Esophagus squamous epithelium (tissue), 4 donors: Measurements from ENCODE around the gene CTNNA3.

Experiments
- CTCF ChIP-seq, 6 experiments: fragments of 450-650 bp in 4 of 6; fragments of 200-600 bp in 2 of 6; sonication (generic) in 2 of 6; IDR thresholded peaks; one replicate each; pipeline ENCODE4 v1.5.1; 2016 to 2019; ENCODE audit warnings: antibody characterized with exemption in 6 of 6, mild to moderate bottlenecking in 4 of 6, moderate library complexity in 4 of 6
- POLR2A ChIP-seq, 4 donors: fragments of 450-650 bp; IDR thresholded peaks; one replicate each; pipeline ENCODE4 v1.6.1; 2017; ENCODE audit warnings: antibody characterized with exemption in 4 of 4, mild to moderate bottlenecking in 4 of 4, moderate library complexity in 3 of 4

- TF ChIP-seq CTCF (IDR thresholded peaks at IDR 0.05) (no peak), POLR2A (IDR thresholded peaks at IDR 0.05) (no peak)
These were observed 580.0 kb downstream of the CTNNA3 start for GRCh38 chr10:67115972-67116371.
